HG03095 (cell line): Measurements from ENCODE around the gene ROCK2.
"Not testable (repeated sequence)": the region's sequence is repeated elsewhere in the genome, so short reads cannot be mapped to it uniquely, and the experiment has no call there.

Source experiments
- ATAC-seq: cut with Tn5 transposase; IDR thresholded peaks from one replicate; pipeline ENCODE4 v1.9.1; 2021; ENCODE audit warnings: moderate library complexity; ENCODE audit not compliant: unreplicated experiment

The ROCK2 gene

DNA sequence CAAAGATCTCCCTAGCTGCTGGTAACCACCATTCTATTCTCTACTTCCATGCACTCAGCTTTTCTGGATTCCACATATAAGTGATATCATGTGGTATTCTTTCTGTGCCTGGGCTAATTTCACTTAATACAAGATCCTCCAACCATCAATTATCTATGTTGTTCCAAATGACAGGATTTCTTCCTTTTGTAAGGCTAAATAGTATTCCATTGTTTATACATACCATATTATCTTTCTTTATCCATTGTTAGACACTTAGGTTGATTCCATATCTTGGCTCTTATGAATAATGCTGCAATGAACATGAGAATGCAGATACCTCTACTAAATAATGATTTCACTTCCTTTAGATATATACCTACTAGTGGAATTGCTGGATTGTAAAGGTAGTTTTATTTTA is 66.2 kb downstream of the ROCK2 start:
- ATAC-seq: no peak

GRCh38 chr2:11275910-11276309 is 68.5 kb downstream of the ROCK2 start:
- no peak for ATAC-seq

GRCh38 chr2:11270891-11271290 is 73.5 kb downstream of the ROCK2 start:
- no peak for ATAC-seq

DNA sequence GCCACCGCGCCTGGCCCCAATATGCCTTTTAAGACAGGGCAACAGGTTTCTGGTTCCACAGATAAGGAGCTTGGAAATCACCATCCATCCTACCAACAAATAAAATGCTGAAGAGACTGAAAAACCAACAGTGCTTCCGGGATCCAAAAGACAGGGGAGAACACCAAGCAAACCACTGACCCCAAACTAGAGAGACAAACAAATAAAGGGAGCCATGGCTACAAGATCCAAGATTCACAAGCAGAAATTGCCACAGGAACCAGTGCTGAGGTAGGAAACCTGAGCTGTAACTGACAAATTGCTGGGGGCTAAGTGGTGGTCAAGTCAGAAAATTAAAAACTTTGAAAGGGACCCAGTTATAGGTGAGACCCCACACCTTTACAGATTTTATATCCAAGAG is 76.5 kb downstream of the ROCK2 start:
- ATAC-seq: no peak

DNA sequence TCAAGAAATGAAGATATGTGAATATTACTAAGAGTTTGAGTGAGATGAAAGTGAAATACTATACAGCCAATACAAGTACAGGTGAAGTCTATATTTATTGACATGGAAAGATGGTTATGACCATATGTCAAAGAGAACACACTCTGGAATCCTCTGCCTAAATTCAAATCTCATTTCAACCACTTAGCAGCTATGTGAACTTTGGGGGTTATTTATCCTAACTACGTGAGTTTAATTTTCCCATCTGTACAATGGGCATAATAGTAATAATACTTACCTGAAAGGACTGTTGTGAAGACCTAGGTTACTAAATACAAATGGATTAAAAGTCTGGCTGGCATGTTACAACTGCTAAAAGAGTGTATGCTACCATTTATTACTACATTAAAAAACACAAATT is 79.6 kb downstream of the ROCK2 start:
- no peak for ATAC-seq

DNA sequence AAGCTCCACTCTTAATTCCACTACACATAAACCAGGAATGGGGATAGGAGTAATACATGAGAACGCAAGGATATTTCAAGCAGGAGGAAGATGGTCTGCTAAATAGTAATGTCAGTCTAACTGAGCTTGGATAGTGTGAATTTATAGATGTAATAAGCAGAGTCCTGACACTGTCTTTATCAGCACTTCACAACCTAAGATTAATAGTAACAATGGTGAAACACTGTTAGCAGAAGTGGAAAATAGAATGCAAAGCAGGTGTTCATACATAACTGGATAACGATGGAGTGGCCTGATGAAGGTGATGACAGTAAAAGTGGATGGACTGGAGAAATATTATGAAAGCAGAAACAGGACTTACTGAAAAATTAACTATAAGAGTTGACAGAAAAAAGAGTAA is 80.4 kb downstream of the ROCK2 start:
- ATAC-seq: no peak

GRCh38 chr2:11263177-11263576 is 81.3 kb downstream of the ROCK2 start:
- ATAC-seq: no peak

DNA sequence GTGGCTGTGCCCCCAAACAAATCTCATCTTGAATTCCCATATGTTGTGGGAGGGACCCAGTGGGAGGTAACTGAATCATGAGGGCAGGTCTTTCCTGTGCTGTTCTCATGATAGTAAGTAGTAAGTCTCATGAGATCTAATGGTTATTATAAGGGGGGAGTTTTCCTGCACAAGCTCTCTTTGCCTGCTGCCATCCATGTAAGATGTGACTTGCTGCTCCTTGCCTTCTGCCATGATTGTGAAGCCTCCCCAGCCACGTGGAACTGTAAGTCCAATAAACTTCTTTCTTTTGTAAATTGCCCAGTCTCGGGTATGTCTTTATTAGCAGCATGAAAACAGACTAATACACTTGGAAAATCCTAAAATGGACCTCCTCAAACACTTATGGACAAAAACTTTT is 82.0 kb downstream of the ROCK2 start:
- ATAC-seq: not testable (repeated sequence)

- not testable (repeated sequence) for ATAC-seq
Observed at GRCh38 chr2:11261564-11261963, 82.9 kb downstream of the ROCK2 start.

DNA sequence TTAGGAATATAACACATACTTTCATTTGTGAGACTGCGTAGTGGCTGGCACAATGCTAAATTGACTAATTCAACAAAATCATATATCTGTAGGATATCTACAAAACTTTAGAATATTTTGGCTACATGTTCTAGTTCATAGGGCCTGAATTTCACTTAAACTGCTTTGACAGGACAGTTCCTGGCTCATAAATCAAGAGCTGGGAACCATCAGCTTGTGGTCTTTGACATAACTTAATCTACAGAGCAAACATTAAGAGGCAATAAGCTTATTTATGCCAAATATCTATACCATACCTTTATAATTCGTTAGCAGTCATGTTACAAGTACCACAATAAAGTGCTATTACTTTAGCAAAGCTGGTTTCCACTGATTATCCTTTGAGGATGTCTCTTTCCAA is 83.5 kb downstream of the ROCK2 start:
- ATAC-seq: no peak

GRCh38 chr2:11257964-11258363 is 86.5 kb downstream of the ROCK2 start:
- no peak for ATAC-seq

GRCh38 chr2:11257078-11257477 is 87.4 kb downstream of the ROCK2 start:
- ATAC-seq: no peak

DNA sequence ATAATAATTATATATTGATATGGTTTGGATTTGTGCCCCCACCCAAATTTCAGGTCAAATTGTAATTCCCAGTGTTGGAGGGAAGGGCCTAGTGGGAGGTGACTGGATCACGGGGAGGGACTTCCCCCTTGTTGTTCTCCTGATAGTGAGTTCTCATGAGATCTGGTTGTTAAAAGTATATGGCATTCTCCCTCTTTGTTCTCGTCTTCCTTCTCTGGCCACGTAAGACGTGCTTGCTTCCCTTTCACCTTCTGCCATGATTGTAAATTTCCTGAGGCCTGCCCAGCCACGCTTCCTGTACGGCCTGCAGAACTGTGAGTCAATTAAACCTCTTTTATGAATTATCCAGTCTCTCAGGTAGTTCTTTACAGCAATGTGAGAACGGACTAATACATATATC is 88.3 kb downstream of the ROCK2 start:
- no peak for ATAC-seq

DNA sequence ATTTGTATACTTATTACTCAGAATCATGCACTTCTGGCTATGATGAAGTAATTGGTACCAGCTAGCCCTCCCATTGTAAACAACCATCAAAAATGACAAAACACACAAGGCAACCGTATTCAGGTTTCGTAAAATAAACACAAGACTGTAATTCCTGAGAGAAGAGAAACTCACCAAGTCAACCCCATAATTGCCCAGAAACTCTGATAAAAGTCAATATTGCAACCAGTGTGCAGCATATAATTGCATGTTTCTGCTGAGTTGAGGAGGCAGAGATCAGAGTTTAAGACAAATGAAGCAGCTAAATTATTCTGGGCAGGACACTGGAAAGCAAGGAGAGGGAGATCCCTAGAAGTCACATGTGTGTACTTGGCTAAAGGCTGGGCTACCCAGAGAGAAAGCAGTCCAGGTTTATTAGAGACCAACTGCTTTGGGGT is 90.3 kb downstream of the ROCK2 start:
- no peak for ATAC-seq

DNA sequence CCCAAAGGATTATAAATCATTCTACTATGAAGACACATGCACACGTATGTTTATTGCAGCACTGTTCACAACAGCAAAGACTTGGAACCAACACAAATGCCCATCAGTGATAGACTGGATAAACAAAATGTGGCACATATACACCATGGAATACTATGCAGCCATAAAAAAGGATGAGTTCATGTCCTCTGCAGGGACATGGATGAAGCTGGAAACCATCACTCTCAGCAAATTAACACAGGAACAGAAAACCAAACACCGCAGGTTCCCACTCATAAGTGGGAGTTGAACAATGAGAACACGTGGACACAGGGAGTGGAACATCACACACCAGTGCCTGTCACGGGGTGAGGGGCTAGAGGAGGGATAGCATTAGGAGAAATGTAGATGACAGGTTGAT is 92.0 kb downstream of the ROCK2 start:
- ATAC-seq: not testable (repeated sequence)

DNA sequence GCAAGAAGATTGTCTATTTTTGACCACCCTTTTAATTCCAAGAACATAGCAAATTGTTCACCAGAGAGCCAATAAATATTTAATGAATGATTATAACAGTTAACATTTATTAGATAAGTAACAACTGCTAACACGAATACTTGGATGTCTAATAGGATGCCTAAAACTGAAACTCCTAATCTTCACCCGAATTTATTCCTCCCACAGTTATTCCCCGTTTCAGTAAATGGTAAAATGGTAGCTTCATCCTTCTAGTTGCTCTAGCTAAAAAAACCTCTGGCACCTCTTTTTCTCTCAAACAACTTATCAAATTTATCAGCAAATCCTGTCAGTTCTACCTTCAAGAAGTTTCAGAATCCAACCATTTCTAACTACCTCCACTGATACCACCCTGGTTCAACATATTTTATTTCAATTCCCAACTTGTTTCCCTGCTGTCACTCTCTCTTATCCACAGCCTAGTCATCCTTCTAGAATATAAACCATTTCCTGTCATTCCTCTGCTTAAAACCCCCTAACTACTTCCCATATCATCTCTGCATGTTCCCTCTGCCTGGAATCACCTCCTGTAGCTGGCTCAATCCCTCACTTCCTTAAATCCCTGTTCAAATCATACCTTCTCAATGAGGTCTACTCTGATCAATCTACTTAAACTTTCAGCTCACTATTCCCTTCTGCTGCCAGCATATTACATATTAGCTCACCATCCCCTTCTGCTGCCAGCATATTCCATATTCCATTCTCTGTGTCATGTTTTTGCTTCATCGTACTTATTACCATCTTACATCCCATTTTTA is 93.8 kb downstream of the ROCK2 start:
- no peak for ATAC-seq

DNA sequence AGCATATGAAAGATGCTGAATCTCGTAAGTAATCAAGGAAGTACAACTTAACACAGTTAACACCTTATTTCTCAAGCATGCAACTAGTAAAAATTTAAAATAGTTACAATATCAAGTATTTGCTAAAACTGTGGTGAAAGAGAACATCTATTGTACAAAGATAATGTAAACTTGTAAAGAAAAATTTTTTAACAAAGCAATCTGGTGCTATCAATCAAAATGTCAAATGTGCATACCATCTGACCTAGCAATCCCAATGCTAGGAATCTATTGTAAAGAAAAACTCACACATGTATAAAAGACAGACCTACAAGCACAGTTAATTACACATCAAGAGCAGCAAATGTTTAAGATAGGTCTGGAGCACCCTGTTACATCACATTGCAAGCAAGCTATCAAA is 99.1 kb downstream of the ROCK2 start:
- ATAC-seq: no peak

- no peak for ATAC-seq
Observed at GRCh38 chr2:11244091-11244826, 100.2 kb downstream of the ROCK2 start.

- no peak for ATAC-seq
Observed at GRCh38 chr2:11243512-11243911, 100.9 kb downstream of the ROCK2 start.

GRCh38 chr2:11242542-11243174 is 101.8 kb downstream of the ROCK2 start:
- ATAC-seq: no peak

DNA sequence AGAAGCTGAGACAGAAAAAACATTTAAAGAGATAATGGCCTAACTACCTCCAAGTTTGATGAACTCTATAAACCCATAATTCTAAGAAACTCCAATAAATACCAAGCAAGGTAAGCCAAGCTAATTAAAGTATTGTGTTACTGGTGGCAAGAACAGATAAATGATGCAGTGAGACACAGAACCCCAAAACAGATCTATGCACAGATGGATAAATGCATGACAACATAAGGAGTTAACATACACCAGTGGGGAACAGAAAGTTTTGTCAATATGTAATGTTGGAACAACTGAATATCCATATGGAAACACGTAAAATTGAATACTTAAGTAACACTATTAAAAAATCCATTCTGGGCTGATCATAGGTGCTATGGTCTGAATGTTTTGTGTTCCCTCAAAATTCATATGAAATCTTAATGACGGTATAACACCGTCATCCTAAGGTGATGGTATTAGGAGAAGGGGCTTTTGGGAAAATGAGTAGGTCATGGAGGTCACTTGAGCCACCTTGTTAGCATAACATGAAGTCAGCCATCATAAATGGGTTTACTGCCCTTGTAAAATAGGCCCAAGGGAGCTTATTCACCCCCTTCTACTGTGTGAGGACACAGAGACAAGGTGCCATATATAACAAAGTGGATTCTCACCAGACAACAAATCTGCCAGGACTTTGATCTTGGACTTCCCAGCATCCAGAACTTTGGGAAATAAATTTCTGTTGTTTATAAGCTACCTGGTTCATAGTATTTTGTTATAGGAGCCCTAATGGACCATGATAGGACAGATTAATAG is 102.8 kb downstream of the ROCK2 start:
- ATAC-seq: no peak
